ENCODE data around the gene GLIS1. TPM values are rescaled to one million over a fixed set of nuclear protein-coding genes. Genes with fewer than 3 reads are reported as not detected.

The GLIS1 gene
- total RNA-seq, 1 experiment from 2014 or later, result 1.7 TPM

DNA sequence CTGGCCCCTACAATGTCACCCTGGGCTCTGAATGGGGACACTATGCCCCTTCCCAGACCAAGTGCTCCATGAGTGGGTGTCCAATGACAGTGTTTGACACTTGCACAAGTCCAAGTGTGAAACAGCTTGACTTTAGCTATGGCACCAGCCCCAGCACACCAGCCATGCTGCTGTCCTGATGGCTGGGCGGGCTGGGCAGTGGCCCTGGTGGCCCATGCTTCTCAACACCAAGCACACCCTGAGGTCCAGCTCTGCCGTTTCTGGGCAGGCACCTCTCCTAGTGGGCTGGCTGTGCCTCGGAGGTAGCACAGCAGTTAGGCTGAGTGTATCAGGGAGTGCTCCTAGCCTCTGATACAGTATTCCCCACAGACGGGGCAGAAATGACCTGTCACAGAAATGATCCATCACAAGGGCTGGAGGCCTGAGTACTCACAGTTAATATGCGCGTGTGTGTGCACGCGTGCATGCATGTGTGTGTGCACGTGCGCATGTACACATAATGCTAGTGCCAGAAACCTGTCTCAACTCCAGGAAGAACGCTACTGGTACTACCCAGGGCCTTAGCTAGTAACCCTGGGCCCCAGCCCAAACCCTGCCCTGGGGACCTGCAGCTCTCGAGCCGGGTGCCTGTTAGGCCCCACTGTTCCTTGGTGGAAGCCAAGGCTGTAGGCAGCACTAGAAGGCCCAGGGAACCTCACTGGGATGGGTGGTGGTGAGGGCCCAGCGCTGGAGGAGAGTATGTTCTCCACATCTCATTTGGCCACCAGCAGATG, 145.8 kb downstream of the GLIS1 start:
- H3K36me3 ChIP-seq (ENCODE audit: low read depth, low read length), result no peaks in the 10 kb centered on the region
- ChIA-PET CTCF (interaction anchor here (0.7 to 1.0 kb wide), 4 partner anchors 10 to 161 kb away, joined by 3 to 4 read pairs (median 4); no protein-coding TSS in a partner anchor), POLR2A (ENCODE audit: unreplicated experiment) (interaction anchor here (0.6 kb wide), 1 partner anchor 161 kb away, joined by 24 read pairs; no protein-coding TSS in a partner anchor)
- no peak overlapping the region for H3K9ac ChIP-seq (ENCODE audit: low read length)
- ATAC-seq (no peak; the same call in 1 of the 2 replicates), DNase-seq (no peak)
- peaks cover 4% of the 10 kb centered on the region; the same call in 1 of the 2 replicates for H3K4me1 ChIP-seq (ENCODE audit: insufficient read depth, low read length)
- TF ChIP-seq EZH2 (IDR thresholded peaks at IDR 0.05; ENCODE audit: low read length, unreplicated experiment) (no peak), EZH2phosphoT487 (IDR thresholded peaks at IDR 0.05; ENCODE audit: borderline replicate concordance, low read length) (no peak)
- TF ChIP-seq, protein P1, sequence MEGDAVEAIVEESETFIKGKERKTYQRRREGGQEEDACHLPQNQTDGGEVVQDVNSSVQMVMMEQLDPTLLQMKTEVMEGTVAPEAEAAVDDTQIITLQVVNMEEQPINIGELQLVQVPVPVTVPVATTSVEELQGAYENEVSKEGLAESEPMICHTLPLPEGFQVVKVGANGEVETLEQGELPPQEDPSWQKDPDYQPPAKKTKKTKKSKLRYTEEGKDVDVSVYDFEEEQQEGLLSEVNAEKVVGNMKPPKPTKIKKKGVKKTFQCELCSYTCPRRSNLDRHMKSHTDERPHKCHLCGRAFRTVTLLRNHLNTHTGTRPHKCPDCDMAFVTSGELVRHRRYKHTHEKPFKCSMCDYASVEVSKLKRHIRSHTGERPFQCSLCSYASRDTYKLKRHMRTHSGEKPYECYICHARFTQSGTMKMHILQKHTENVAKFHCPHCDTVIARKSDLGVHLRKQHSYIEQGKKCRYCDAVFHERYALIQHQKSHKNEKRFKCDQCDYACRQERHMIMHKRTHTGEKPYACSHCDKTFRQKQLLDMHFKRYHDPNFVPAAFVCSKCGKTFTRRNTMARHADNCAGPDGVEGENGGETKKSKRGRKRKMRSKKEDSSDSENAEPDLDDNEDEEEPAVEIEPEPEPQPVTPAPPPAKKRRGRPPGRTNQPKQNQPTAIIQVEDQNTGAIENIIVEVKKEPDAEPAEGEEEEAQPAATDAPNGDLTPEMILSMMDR (conservative IDR thresholded peaks at IDR 0.05; ENCODE audit: low read depth, low read length), result no peak
- BruUV-seq (replicated peaks), result no TSS peak
- no peak overlapping the region for H3K27ac ChIP-seq (ENCODE audit: low read length)
- H3K27me3 ChIP-seq (ENCODE audit: low read length), result no peaks in the 10 kb centered on the region
- H2AFZ ChIP-seq (ENCODE audit: low read length), result no peak overlapping the region
- H3K4me2 ChIP-seq (ENCODE audit: low read length), result no peak overlapping the region
- no peaks in the 10 kb centered on the region for H4K20me1 ChIP-seq (ENCODE audit: low read length)
- intact Hi-C loops (cut with micrococcal nuclease), result loop anchor here (1.0 to 10.0 kb wide), 2 partner anchors 108 to 142 kb away; partner anchors contain the start of gene GLIS1
- no peaks in the 10 kb centered on the region for H3K9me3 ChIP-seq (ENCODE audit: low read length)
- no peaks in the 10 kb centered on the region for H3K79me2 ChIP-seq (ENCODE audit: low read length)
- no peak overlapping the region for H3K4me3 ChIP-seq (ENCODE audit: low read length)
- H3K9me2 ChIP-seq (replicated peaks; ENCODE audit: low read length), result no peaks in the 10 kb centered on the region
- no peaks in the 10 kb centered on the region for H3F3A ChIP-seq (ENCODE audit: low read length, unreplicated experiment)

GRCh38 chr1:53592521-53592982, 146.4 kb downstream of the GLIS1 start:
- Histone ChIP-seq H3K9me2 (replicated peaks; ENCODE audit: low read length) (no peaks in the 10 kb centered on the region), H3F3A (ENCODE audit: low read length, unreplicated experiment) (no peaks in the 10 kb centered on the region), H3K36me3 (ENCODE audit: low read depth, low read length) (no peaks in the 10 kb centered on the region), H3K4me2 (ENCODE audit: low read length) (no peak overlapping the region), H3K9ac (ENCODE audit: low read length) (no peak overlapping the region), H3K79me2 (ENCODE audit: low read length) (no peaks in the 10 kb centered on the region), H2AFZ (ENCODE audit: low read length) (no peak overlapping the region), H3K4me1 (ENCODE audit: insufficient read depth, low read length) (peaks cover 4% of the 10 kb centered on the region; the same call in 1 of the 2 replicates), H3K9me3 (ENCODE audit: low read length) (no peaks in the 10 kb centered on the region), H4K20me1 (ENCODE audit: low read length) (no peaks in the 10 kb centered on the region), H3K4me3 (ENCODE audit: low read length) (no peak overlapping the region), H3K27me3 (ENCODE audit: low read length) (no peaks in the 10 kb centered on the region), H3K27ac (ENCODE audit: low read length) (no peak overlapping the region)
- no TSS peak for BruUV-seq (replicated peaks)
- intact Hi-C loops (cut with micrococcal nuclease), result loop anchor here (1.0 to 10.0 kb wide), 2 partner anchors 107 to 142 kb away; partner anchors contain the start of gene GLIS1
- TF ChIP-seq, protein P1 (conservative IDR thresholded peaks at IDR 0.05; ENCODE audit: low read depth, low read length), result peak; percentile 56
- TF ChIP-seq EZH2phosphoT487 (IDR thresholded peaks at IDR 0.05; ENCODE audit: borderline replicate concordance, low read length), result no peak
- ATAC-seq (peak; percentile 97), DNase-seq (peak; percentile 76)
- ChIA-PET POLR2A (ENCODE audit: unreplicated experiment) (no interaction called here), CTCF (interaction anchor here (1.0 kb wide), 3 partner anchors 10 to 107 kb away, joined by 3 to 4 read pairs (median 4); no protein-coding TSS in a partner anchor)
